Measurements from ENCODE around the gene MS4A18.

Gene MS4A18

GRCh38 chr11:60741421-60741820 is 16.9 kb downstream of the MS4A18 start:
- TF ChIP-seq, protein P1, sequence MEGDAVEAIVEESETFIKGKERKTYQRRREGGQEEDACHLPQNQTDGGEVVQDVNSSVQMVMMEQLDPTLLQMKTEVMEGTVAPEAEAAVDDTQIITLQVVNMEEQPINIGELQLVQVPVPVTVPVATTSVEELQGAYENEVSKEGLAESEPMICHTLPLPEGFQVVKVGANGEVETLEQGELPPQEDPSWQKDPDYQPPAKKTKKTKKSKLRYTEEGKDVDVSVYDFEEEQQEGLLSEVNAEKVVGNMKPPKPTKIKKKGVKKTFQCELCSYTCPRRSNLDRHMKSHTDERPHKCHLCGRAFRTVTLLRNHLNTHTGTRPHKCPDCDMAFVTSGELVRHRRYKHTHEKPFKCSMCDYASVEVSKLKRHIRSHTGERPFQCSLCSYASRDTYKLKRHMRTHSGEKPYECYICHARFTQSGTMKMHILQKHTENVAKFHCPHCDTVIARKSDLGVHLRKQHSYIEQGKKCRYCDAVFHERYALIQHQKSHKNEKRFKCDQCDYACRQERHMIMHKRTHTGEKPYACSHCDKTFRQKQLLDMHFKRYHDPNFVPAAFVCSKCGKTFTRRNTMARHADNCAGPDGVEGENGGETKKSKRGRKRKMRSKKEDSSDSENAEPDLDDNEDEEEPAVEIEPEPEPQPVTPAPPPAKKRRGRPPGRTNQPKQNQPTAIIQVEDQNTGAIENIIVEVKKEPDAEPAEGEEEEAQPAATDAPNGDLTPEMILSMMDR (IDR thresholded peaks at IDR 0.05), result no peak

- TF ChIP-seq, protein P1 (IDR thresholded peaks at IDR 0.05), result peak; percentile 20; the same call in 1 of the 2 replicates
Measured at GRCh38 chr11:60743058-60743457, 18.5 kb downstream of the MS4A18 start.

- TF ChIP-seq, protein P1 (IDR thresholded peaks at IDR 0.05), result no peak
Measured at GRCh38 chr11:60744114-60744513, 19.6 kb downstream of the MS4A18 start.

- TF ChIP-seq, protein P1 (IDR thresholded peaks at IDR 0.05), result no peak
Measured at GRCh38 chr11:60747359-60747873, 22.9 kb downstream of the MS4A18 start.

DNA sequence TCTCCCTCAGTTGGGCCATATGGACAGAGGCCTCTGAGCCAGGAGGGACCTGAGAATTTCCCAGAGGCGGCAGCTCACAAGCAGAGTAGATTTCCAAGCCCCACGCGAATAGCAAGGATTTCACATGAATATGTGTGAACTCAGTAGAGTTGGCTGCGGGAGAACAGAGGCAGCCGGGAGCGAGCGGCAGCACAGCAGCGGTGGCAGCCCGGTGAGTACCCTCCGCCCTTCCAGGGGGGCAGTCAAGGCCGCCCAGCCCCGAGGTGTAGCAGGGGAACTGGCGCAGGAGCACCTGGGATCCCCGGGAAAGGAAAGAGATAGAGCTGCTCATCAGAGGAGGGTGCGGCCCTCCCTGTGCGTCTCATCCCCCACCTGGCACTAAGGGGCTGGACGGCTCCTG is 23.7 kb downstream of the MS4A18 start:
- TF ChIP-seq, protein P1 (IDR thresholded peaks at IDR 0.05), result no peak

- TF ChIP-seq, protein P1 (IDR thresholded peaks at IDR 0.05), result no peak
Measured at GRCh38 chr11:60748821-60749220, 24.3 kb downstream of the MS4A18 start.

DNA sequence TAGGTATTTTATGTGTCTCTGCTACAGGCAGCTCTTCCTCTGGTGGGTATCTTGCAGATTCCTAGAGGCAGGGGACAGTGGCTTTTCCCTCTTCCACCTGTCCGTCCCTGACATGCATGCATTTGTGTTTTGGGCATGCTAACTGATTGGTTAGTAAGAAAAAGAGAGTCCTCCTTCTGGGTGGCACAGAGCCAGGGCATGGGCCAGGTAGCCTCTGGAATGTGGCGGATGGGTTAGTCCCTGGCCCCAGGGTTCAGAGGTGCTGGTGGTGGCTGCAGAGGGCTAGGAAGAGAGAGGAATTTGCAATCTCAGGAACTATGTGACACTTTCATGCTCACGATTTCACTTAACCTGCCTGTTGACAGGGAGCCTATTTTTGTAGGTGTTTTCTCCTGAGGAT is 26.4 kb downstream of the MS4A18 start:
- TF ChIP-seq, protein P1 (IDR thresholded peaks at IDR 0.05), result no peak

- TF ChIP-seq, protein P1 (IDR thresholded peaks at IDR 0.05), result no peak
Measured at GRCh38 chr11:60753309-60753708, 28.8 kb downstream of the MS4A18 start.
